NCI-H524 (cell line): Measurements from ENCODE around the gene MAML1.
"Not testable (repeated sequence)": the region's sequence is repeated elsewhere in the genome, so short reads cannot be mapped to it uniquely, and the experiment has no call there.

Experiments used
- DNase-seq, 2 experiments: peaks; one replicate each; lab custom pipeline; 2025; lab: John Stamatoyannopoulos, UW

The MAML1 gene, protein sequence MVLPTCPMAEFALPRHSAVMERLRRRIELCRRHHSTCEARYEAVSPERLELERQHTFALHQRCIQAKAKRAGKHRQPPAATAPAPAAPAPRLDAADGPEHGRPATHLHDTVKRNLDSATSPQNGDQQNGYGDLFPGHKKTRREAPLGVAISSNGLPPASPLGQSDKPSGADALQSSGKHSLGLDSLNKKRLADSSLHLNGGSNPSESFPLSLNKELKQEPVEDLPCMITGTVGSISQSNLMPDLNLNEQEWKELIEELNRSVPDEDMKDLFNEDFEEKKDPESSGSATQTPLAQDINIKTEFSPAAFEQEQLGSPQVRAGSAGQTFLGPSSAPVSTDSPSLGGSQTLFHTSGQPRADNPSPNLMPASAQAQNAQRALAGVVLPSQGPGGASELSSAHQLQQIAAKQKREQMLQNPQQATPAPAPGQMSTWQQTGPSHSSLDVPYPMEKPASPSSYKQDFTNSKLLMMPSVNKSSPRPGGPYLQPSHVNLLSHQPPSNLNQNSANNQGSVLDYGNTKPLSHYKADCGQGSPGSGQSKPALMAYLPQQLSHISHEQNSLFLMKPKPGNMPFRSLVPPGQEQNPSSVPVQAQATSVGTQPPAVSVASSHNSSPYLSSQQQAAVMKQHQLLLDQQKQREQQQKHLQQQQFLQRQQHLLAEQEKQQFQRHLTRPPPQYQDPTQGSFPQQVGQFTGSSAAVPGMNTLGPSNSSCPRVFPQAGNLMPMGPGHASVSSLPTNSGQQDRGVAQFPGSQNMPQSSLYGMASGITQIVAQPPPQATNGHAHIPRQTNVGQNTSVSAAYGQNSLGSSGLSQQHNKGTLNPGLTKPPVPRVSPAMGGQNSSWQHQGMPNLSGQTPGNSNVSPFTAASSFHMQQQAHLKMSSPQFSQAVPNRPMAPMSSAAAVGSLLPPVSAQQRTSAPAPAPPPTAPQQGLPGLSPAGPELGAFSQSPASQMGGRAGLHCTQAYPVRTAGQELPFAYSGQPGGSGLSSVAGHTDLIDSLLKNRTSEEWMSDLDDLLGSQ

DNA sequence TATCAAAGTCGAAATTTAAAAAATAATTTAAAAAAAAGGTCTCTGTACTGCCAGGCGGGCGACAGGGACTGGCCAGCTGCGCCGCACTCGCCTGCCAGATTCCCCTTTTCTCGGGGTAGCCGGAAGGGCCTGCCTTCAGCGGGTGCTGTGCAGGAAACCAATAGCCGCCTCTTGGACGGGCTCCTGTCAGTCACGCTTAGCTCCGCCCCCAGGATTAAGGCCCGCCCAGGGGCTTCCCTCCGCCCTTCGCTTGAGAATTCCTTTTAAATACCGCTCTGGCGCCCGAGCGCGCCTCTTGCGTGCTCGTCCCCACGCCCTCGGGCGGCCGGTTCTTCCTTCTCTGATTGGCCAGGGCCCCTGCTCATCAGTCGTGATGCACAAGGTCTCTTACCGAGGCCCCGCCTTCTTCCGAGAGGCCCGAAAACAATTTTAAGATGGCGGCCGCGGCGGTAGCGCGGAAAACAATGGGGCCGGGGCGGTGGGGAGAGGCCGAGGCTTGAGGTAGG lies at the start of gene MAML1:
Gene MAML1 (plus strand): TSS at position 411 of the 506 bp plus-strand sequence. CDS start 291 bp downstream, outside the sequence.
- peak; percentile 99 to 100 for DNase-seq

DNA sequence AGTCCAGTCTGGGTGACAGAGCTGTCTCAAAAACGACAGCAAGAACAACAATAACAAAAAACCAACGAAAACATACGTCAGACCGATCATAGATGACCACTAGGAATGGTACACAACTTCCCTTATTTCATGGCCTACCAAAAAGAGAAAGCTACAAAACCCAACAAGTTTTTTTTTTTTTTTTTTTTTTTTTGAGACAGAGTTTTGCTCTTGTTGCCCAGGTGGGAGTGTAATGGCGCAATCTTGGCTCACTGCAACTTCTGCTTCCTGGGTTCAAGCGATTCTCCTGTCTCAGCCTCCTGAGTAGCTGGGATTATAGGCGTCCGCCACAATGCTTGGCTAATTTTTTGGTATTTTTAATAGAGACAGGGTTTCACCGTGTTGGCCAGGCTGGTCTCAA lies 43.4 kb upstream of the MAML1 start:
- not testable (repeated sequence) for DNase-seq

DNA sequence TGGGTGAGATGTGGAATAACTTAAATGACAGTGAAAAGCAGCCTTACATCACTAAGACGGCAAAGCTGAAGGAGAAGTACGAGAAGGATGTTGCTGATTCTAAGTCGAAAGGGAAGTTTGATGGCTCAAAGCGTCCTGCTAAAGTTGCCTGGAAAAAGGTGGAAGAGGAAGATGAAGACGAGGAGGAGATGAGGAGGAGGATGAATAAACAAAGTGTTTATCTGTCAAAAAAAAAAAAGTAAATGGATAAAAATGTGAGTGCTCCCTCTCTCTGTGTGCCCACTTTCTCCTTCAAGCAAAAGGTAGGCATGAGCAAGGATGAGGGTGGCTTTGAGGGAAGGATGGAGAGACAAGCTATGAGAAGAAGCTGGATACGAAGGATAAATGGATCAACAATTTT lies 38.1 kb upstream of the MAML1 start:
- DNase-seq, result no peak

DNA sequence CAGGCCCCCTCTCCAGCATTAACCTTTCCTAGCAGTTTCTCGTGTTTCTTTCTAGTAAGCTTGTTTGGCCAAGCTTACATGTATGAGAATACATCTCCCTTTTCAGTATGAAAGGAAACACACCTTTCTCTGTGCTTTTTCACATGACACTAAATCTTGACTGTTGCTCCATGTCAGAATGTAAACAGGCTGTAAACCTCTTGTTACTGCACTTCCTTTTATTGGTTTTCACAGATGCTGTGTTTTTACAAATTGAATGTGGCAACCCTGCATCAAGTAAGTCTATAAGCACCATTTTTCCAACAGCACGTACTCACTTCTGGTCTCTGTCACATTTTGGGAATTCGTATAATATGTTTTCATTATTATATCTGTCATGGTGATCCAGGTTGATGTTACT lies 36.0 kb upstream of the MAML1 start:
- no peak for DNase-seq

DNA sequence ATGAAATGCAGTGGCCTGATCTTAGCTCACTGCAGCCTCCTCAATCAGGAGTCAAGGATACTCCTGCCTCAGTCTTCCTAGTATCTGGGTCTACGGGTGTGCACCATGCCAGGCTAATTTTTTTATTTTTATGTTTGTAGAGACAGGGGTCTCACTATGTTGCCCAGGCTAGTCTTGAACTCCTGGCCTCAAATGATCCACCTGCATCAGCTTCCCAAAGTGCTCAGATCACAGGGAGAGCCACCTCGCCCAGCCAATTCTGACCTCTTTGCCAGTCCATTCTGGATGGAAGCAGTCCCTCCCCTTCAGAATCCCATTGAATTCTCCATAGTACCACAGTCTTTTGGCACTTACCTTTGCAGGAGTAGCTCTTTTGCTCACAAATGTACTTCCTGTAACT lies 35.5 kb upstream of the MAML1 start:
- no peak for DNase-seq

DNA sequence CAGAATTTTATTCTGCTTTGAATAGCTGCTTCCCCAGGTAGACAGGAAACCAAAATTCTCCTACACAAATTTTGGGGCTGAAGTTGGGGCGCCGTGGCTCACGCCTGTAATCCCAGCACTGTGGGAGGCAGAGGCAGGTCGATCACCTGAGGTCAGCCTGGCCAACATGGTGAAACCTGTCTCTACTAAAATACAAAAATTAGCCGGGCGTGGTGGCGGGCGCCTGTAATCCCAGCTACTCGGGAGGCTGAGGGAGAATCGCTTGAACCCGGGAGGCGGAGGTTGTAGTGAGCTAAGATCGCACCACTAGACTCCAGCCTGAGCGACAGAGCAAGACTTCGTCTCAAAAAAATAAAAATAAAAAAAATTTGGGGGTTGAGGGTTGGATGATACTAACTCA lies 35.1 kb upstream of the MAML1 start:
- DNase-seq, result not testable (repeated sequence)

DNA sequence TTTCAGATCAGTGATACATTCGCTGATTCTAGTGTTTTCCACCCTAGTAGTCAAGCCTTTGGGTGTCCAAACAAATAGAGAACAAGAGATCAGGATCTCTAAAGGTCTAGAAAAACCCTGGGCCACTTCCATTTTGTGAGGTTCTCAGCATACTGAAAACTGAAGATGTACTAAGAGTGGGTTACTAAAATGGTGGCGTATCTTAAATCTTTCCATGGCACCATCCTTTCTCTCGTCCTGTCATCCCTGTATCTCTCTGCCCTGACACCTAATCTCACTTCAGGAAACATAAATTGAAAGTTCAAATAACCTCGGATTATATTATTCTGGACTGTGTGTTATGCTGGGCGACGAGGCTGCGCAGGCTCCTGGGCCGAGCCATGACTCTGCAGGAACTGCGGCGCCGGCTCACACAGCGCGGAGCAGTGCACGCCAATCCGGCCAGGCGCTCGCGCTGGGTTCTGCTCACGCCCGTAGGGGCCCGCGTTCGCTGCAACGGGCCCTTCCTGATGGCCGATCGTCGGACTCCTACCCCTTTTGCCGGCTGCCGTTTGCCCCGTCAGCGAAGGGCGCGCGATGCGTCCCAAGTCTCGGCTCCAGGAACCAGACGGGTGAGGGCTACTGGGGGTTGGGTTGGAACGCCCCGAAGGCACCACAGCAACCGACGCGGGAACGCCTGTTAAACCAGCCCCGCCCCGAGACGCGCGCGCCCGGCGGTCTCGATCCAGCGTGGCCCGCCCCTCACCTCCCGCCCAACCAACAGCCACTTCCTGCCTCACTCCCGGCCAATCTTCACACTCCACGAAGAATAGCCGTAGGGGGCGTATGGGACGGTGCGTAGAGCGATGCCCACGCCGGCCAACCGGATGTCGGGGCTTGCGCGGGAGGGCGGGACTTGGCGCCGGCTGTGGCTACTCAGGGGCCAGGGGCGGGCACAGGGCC lies 34.4 kb upstream of the MAML1 start:
- peak; percentile 93 to 98 for DNase-seq

DNA sequence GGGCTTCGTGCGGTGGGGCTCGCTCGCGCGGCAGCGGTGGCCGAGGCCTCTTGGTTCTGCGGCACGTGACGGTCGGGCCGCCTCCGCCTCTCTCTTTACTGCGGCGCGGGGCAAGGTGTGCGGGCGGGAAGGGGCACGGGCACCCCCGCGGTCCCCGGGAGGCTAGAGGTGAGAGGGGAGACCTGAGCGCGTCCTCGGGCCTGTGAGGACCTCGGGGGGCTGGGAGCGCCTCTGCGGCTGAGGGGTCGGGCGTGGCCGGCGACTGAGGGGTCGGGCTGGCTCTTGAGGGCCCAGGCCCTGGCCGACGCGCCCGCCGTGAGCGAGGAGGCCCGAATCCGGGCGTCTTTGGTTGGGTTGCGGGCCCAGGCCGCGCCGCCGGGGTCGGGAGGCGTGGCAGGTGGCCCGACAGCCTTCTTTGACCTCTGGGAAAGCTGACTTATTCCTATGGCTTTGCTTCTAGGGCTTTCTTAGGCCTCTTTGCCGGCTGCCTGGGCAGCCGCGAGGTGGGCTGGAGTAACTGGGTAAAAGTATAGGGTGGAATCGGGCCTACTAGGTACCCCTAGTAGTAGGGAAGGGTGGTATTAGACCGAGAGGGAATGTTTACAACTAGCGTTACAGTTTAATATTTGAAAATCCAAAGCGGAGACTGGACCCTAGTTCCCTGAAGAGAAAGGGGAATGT lies 33.5 kb upstream of the MAML1 start, which contains the start of gene CANX:
Gene CANX (plus strand): TSS at position 33 of the 681 bp plus-strand sequence. CDS start 6,715 bp downstream, outside the sequence.
- DNase-seq, result peak in 1 of 2 experiments; percentile 24

DNA sequence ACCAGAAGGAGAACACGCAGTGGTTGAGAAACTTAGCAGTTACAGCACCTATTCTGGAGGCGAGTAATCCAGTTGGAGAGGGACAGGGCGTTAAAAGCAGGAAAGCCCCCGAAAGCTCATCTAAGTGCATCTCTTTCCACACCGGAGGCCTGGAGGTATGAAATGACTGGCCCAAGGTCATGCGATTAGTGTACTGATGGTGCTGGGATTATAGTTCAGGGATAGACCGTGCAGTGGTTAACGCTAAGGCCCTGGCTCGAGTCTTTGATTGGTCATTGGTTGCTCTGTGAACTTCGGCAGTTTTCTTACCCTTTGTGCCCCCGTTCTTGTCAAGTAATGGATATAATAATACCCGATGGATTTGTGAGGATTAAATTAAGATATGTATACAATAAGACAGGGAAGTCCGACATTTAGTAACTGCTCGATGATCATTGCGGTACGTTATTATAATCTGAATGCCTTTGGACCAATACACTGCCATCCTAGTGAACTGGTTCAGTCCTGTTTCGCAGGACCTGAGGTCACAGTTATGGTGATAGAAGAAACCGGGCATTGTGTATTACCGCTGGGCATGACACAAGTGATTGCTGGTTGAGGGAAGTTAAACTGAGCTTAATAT lies 32.9 kb upstream of the MAML1 start:
- peak in 1 of 2 experiments; percentile 14 for DNase-seq

DNA sequence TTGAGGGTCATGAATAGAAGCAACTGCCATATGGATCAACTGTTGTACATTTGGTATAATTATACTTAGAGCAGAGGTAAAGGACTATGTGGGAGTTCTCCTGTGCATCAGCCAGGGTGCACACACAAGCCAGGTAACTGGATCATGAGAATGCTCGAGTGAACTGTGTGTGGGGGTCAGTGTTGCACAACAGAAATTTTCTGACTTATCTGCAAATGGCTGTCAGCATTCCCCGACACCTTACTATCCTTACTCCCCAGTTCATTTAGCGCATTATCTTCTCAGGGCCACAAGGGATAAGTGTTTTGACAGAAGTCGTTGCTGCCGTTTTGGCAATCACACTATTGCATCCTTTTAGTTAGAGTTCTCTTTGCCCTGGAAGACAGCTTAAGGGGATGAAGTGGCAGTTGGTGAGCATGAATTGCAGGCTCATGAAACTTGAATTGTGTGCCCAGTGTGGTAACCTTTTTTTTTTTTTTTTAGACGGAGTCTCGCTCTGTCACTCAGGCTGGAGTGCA lies 32.2 kb upstream of the MAML1 start:
- peak in 1 of 2 experiments; percentile 7 for DNase-seq

DNA sequence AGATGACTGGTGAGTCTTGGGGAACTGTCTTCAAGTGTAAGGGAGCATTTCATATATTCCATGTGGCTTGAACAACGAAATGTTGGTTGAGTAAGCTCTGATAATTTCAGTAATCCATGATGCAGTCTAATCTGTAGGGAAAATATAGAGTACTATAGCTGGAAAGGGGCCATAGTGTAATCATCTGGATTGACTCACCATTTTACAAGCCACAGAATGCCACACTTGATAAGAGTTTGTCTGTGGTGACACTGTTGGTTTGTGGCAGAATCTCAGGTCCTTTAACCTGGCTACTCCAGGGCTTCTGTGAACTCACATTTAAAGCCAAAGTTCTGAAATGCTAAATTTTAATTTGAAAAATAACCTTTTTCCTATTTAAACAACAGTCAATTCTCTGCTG lies 16.3 kb upstream of the MAML1 start:
- no peak for DNase-seq

DNA sequence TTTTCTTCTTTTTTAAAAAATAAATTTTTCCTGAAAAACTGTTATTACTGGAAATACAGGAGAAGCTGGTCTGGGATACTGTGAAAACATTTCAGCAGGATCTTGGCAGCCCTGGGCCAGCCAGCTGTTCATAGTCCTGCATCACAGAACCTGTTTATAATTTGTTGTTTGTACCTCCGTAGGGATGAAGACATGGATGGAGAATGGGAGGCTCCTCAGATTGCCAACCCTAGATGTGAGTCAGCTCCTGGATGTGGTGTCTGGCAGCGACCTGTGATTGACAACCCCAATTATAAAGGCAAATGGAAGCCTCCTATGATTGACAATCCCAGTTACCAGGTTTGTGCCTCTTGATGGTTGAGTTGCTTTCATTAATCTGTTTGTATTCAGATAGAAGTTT lies 12.4 kb upstream of the MAML1 start:
- no peak for DNase-seq

DNA sequence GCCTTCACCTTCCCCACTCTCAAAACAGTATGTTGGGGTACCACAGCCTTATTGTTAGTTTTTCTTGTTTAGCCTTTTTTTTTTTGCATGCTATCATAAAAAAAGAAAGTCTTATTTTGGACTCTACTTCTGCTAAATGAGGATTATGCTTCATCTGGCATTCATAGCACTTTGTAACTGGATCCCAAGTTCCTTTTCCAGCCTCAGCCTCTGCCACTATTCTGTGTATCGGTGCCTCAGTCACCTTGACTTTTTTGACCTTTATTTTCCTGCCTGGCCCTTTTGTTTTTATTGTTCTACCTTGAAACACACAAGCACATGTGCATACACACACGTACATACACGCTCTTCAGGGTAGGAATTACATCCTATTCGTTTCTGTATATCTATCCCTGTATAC lies 8.5 kb upstream of the MAML1 start:
- DNase-seq, result no peak

DNA sequence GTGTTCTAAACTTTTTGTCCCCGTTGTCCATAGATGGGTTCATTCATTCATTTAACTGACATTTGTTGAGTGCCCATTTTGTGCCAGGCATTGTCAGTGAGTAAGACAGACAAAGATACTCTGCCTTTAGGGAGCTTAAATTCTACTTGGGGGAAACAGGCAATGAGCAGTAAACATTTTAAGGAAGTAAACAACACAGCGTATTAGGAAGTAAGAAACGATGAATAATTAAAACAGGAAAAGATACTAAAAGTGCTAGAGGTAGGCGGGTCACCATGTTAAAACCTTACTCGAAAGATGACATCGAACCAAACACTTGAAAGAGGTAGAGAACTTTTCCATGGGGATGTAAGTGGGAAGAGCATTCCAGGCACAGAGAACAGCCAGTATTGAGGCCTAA lies 5.5 kb upstream of the MAML1 start:
- DNase-seq, result no peak

DNA sequence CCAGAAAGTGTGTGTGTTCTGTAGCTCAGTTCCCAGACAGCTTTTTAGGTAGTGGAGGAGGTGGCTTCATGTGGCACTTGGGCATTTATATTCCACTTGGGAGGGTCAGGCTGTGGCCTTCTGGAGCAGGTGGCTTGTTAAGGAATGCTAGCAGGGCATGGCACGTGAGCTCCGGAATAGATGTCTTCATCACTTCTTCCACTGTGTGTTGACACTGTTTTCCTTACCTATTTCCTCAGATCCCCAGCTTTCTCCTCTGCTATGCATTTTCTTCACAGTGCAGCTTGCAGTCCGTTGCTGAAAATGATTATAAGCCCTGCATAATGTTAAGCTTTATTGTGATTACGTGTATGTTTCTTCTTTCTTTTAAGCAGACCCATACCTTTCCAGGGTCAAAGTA lies 3.3 kb upstream of the MAML1 start:
- no peak for DNase-seq

DNA sequence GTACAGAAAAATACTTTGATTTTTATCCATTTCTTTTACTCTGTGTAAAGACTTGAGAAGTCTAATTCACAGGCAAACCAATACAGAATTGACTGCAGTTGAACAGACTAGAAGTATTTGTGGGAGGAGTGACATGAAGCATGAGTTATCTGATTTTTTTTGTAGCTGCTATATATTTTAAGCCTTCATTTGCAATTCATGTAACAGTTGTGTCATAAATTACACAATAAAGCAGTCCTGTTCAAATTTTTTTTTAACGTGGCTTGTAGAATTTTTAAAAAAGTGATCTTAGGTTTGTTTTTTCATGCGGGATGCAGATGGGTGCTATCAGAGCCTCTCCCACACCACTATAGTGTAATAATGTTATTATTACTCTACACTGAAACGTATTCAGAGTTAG lies 2.9 kb upstream of the MAML1 start:
- no peak for DNase-seq

DNA sequence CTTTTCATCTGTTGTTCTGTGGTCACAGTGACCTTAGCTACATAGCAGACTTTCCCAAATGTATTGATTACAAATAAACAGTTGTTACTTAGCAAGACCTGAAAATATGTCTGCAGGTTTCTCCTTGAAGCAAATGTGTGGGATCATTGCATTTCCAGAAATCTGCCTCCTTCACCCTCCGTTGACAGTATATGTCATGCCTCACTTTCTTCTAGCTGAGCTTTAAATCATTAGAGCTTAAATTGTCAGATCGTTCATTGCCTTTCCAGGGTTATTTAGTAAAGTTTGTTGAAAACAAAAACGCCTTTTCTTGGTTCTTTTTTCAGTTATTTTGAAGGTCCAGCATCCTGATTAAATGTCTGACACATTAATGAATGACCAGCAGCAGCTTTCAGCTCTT lies 2.3 kb upstream of the MAML1 start:
- DNase-seq, result no peak

DNA sequence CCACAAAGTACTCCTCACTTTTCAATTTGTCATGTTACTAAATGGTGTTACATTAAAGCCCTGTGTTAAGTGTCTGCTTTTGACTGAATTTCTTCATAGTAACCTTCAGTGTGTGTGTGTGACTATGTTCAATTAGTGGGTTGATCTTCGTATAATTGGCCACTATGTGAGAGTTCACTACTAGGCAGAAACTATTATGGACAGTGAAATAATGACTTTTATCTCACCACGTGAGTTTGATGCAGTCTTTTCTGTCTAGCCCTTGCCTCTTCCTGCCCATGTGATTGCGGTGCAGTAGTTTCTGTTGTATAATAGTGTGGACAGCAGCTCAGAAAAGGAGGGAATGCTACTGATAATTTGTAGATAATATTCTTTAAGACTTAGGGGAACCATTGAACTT lies 1.8 kb upstream of the MAML1 start:
- DNase-seq, result no peak

DNA sequence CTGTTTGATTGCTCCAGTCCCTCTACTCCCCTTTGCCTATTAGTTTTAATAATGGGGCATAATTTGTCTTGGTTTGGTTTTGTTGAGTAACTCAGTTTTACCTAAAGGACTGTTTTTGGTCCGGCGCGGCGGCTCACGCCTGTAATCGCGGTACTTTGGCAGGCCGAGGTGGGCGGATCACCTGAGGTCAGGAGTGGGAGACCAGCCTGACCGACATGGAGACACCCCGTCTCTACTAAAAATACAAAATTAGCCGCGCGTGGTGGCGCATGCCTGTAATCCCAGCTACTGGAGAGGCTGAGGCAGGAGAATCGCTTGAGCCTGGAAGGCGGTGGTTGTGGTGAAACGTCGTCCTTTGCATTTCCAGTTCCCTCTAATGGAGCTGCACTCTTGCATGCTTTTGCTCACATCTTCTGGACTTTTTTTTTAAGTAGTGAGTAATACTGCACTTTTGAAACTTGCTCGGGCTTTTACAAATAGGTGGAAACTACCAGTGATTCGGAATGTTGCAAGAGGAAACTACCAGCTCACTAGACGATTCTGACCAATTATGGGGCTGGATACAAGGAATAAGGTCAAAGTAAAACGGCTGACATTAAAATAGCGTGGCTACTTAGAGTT lies 721 bp upstream of the MAML1 start:
- peak in 1 of 2 experiments; percentile 24 for DNase-seq
